Natural killer cell (primary cell): ENCODE data around the gene OR8A1. TPM values are rescaled to one million over a fixed set of nuclear protein-coding genes. Genes with fewer than 3 reads are reported as not detected.
"Not testable (repeated sequence)": the region's sequence is repeated elsewhere in the genome, so short reads cannot be mapped to it uniquely, and the experiment has no call there.

Experiments used
- ATAC-seq, 3 donors: fragments of 150-1000 bp in 2 of 3; fragments of 200-7000 bp in 1 of 3; cut with Tn5 transposase; 1 replicate in 1 of 3; 2 replicates in 2 of 3; pipeline ENCODE4 v1.10.0; 2021; ENCODE audit warnings: mild to moderate bottlenecking in 2 of 3, moderate library complexity in 2 of 3
- DNase-seq, 2 donors: peaks; one replicate each; pipeline versions ENCODE4 v3.0.0 to v3.0.0-alpha.2; 2013 to 2021; ENCODE audit warnings: mixed read lengths in 1 of 2
- H3K27ac ChIP-seq: one replicate; pipeline ENCODE4 v1.5.1; 2013; ENCODE audit warnings: mild to moderate bottlenecking, low read length
- H3K27me3 ChIP-seq: one replicate; pipeline ENCODE4 v1.6.1; 2013; ENCODE audit warnings: low read length; ENCODE audit not compliant: control insufficient read depth, insufficient read depth
- H3K36me3 ChIP-seq: one replicate; pipeline ENCODE4 v1.6.1; 2013; ENCODE audit warnings: low read length; ENCODE audit not compliant: control insufficient read depth, insufficient read depth
- H3K4me1 ChIP-seq: one replicate; pipeline ENCODE4 v1.6.1; 2013; ENCODE audit warnings: low read length; ENCODE audit not compliant: control insufficient read depth, insufficient read depth
- H3K4me3 ChIP-seq: one replicate; pipeline ENCODE4 v1.5.1; 2013; ENCODE audit warnings: low read length
- H3K9me3 ChIP-seq: one replicate; pipeline ENCODE4 v1.6.1; 2013; ENCODE audit warnings: low read length; ENCODE audit not compliant: control insufficient read depth, insufficient read depth
- H3K27ac Mint-ChIP-seq, 2 donors: one replicate each; pipeline ENCODE4 v1.8.0; 2022; ENCODE audit warnings: mild to moderate bottlenecking in 2 of 2, mixed read lengths in 2 of 2, moderate library complexity in 1 of 2
- H3K27me3 Mint-ChIP-seq, 2 donors: one replicate each; pipeline ENCODE4 v1.8.0; 2022; ENCODE audit warnings: low read depth in 2 of 2, mixed read lengths in 2 of 2
- H3K36me3 Mint-ChIP-seq: one replicate; pipeline ENCODE4 v1.8.0; 2022; ENCODE audit warnings: mixed read lengths
- H3K4me1 Mint-ChIP-seq, 2 donors: one replicate each; pipeline ENCODE4 v1.8.0; 2022; ENCODE audit warnings: mixed read lengths in 2 of 2
- H3K4me3 Mint-ChIP-seq: one replicate; pipeline ENCODE4 v1.8.0; 2022; ENCODE audit warnings: mild to moderate bottlenecking, moderate library complexity, mixed read lengths
- H3K9me3 Mint-ChIP-seq, 2 donors: one replicate each; pipeline ENCODE4 v1.8.0; 2022; ENCODE audit warnings: mixed read lengths in 2 of 2
- CTCF ChIP-seq: fragments of 200-600 bp; IDR thresholded peaks from one replicate; pipeline ENCODE4 v1.8.0; 2022; ENCODE audit warnings: antibody characterized with exemption
- WGBS: methylation state at CpG from one replicate; pipeline ENCODE4 v1.1.7; 2013; ENCODE audit warnings: missing lambda C conversion rate; ENCODE audit not compliant: insufficient coverage; 5-methylcytosine and 5-hydroxymethylcytosine counted together
- intact Hi-C: fragments of 100-400 bp; cut with micrococcal nuclease; formaldehyde crosslinking; loops from one replicate; pipeline ENCODE4 v1.14.2; 2022
- total RNA-seq, 4 donors: library from RNA; stranded (reverse); fragments of 120-200 nt in 1 of 4; gene quantifications; one replicate each; pipeline versions ENCODE4 v1.2.3 to v1.2.4, GENCODE V29; 2013 to 2022

OR8A1 gene
- total RNA-seq, 3 donors from 2014 or later (not counting 1 experiment from before 2014, with no cell fraction given), result not detected

GRCh38 chr11:124597626-124598025, 27.8 kb downstream of the OR8A1 start:
- no peak overlapping the region for H3K4me3 Mint-ChIP-seq
- no peak for TF ChIP-seq CTCF
- no peaks in the 10 kb centered on the region for H3K9me3 Mint-ChIP-seq
- ATAC-seq (no peak), DNase-seq (no peak)
- H3K36me3 Mint-ChIP-seq, result no peaks in the 10 kb centered on the region
- Histone ChIP-seq H3K4me3 (no peak overlapping the region), H3K4me1 (no peaks in the 10 kb centered on the region), H3K36me3 (no peaks in the 10 kb centered on the region), H3K27me3 (no peaks in the 10 kb centered on the region), H3K27ac (no peak overlapping the region), H3K9me3 (no peaks in the 10 kb centered on the region)
- peaks cover 18 to 55% of the 10 kb centered on the region in 2 donors for H3K27me3 Mint-ChIP-seq
- no peak overlapping the region for H3K27ac Mint-ChIP-seq
- no peaks in the 10 kb centered on the region for H3K4me1 Mint-ChIP-seq
- intact Hi-C loops, result no loop called here

- Mint-ChIP-seq H3K4me3 (no peak overlapping the region), H3K36me3 (no peaks in the 10 kb centered on the region), H3K9me3 (no peaks in the 10 kb centered on the region), H3K4me1 (no peaks in the 10 kb centered on the region), H3K27ac (no peak overlapping the region), H3K27me3 (peaks cover 17 to 53% of the 10 kb centered on the region in 2 donors)
- Histone ChIP-seq H3K36me3 (no peaks in the 10 kb centered on the region), H3K27ac (no peak overlapping the region), H3K4me3 (no peak overlapping the region), H3K4me1 (no peaks in the 10 kb centered on the region), H3K27me3 (no peaks in the 10 kb centered on the region), H3K9me3 (no peaks in the 10 kb centered on the region)
- intact Hi-C loops, result no loop called here
- WGBS, result 96% methylated on average over 3 of the region's 5 CpGs
- TF ChIP-seq CTCF, result no peak
- ATAC-seq (no peak), DNase-seq (no peak)
Observed at GRCh38 chr11:124600621-124601320, 31.0 kb downstream of the OR8A1 start.

- no peak for ATAC-seq
- no peak overlapping the region for H3K4me3 Mint-ChIP-seq
- H3K36me3 ChIP-seq, result no peaks in the 10 kb centered on the region
- TF ChIP-seq CTCF, result no peak
- H3K36me3 Mint-ChIP-seq, result no peaks in the 10 kb centered on the region
- no peak overlapping the region for H3K27ac Mint-ChIP-seq
- no peaks in the 10 kb centered on the region for H3K9me3 ChIP-seq
- H3K4me1 Mint-ChIP-seq, result no peaks in the 10 kb centered on the region
- H3K27me3 Mint-ChIP-seq, result peaks cover 8 to 38% of the 10 kb centered on the region in 2 donors
- no peak for DNase-seq
- no peak overlapping the region for H3K4me3 ChIP-seq
- no peaks in the 10 kb centered on the region for H3K9me3 Mint-ChIP-seq
- no peaks in the 10 kb centered on the region for H3K4me1 ChIP-seq
- H3K27ac ChIP-seq, result no peak overlapping the region
- no peaks in the 10 kb centered on the region for H3K27me3 ChIP-seq
- 92% methylated on average over 3 of the region's 3 CpGs for WGBS
- intact Hi-C loops, result no loop called here
Observed at GRCh38 chr11:124602193-124602592, 32.4 kb downstream of the OR8A1 start.

- H3K36me3 Mint-ChIP-seq, result not testable (repeated sequence)
- peaks cover 7 to 33% of the 10 kb centered on the region in 2 donors for H3K27me3 Mint-ChIP-seq
Observed at GRCh38 chr11:124602723-124603122, 32.9 kb downstream of the OR8A1 start.

More at GRCh38 chr11:124602723-124603122, 32.9 kb downstream of the OR8A1 start:
- H3K9me3 Mint-ChIP-seq, H3K27ac ChIP-seq, H3K4me3 ChIP-seq, H3K9me3 ChIP-seq, H3K36me3 ChIP-seq, DNase-seq, intact Hi-C loops, H3K4me1 Mint-ChIP-seq, H3K4me3 Mint-ChIP-seq, H3K4me1 ChIP-seq, H3K27me3 ChIP-seq, ATAC-seq, H3K27ac Mint-ChIP-seq: not testable (repeated sequence)
- WGBS, result 88% methylated on average over 2 of the region's 3 CpGs
